ENCODE results near the gene ETV6. TPM values are rescaled to one million over a fixed set of nuclear protein-coding genes. Genes with fewer than 3 reads are reported as not detected.

Gene ETV6
- polyA plus RNA-seq, 2 of the 4 experiments (the other 2 are of a cell fraction) = 4.0 to 7.0 TPM

GRCh38 chr12:11821386-11822080 lies 172.1 kb downstream of the ETV6 start:
- DNase-seq (ENCODE audit: low read depth in 1 of 2, low spot score in 1 of 2) = no peak
- Histone ChIP-seq H3K27ac (no peak overlapping the region), H3K4me1 (peaks cover 12% of the 10 kb centered on the region), H3K4me3 (no peak overlapping the region), H3K4me2 (no peak overlapping the region), H3K9me3 (no peaks in the 10 kb centered on the region)
- WGBS (ENCODE audit: missing lambda C conversion rate) = 92% methylated on average over 10 of the region's 10 CpGs
- no peak for FAIRE-seq
- no peak for ATAC-seq
- TF ChIP-seq CTCF (IDR thresholded peaks at IDR 0.05) (no peak), SREBF2 (IDR thresholded peaks at IDR 0.05) (no peak), USF2 (IDR thresholded peaks at IDR 0.05) (no peak), EHMT2 (IDR thresholded peaks at IDR 0.05; ENCODE audit: low read depth) (no peak), CHD4 (IDR thresholded peaks at IDR 0.05; ENCODE audit: borderline replicate concordance) (no peak), CBX8 (IDR thresholded peaks at IDR 0.05) (no peak), GATA3 (IDR thresholded peaks at IDR 0.05; ENCODE audit: borderline replicate concordance) (no peak), FOXS1 (CRISPR knock-in tag; IDR thresholded peaks at IDR 0.05) (no peak), MAX (IDR thresholded peaks at IDR 0.05) (no peak), FOSL2 (IDR thresholded peaks at IDR 0.05) (no peak), FOSL2 (CRISPR knock-in tag; IDR thresholded peaks at IDR 0.05) (no peak), RNF2 (IDR thresholded peaks at IDR 0.05; ENCODE audit: borderline replicate concordance, low read depth) (no peak), CEBPB (IDR thresholded peaks at IDR 0.05) (no peak), RARB (CRISPR knock-in tag; IDR thresholded peaks at IDR 0.05) (no peak)
- ChIA-PET POLR2A (no interaction called here), CTCF (interaction anchor here (0.6 kb wide), 2 partner anchors 12 to 143 kb away, joined by 3 read pairs; no protein-coding TSS in a partner anchor)

- CTCF ChIA-PET = interaction anchor here (0.8 to 1.2 kb wide), 3 partner anchors 10 to 211 kb away, joined by 3 to 4 read pairs (median 4); no protein-coding TSS in a partner anchor
These were observed 172.8 kb downstream of the ETV6 start for GRCh38 chr12:11822081-11822834.

More at GRCh38 chr12:11822081-11822834, 172.8 kb downstream of the ETV6 start:
- 88% methylated on average over 15 of the region's 15 CpGs for WGBS (ENCODE audit: missing lambda C conversion rate)
- Histone ChIP-seq H3K4me2 (peak overlapping the region; percentile 27; the same call in 1 of the 3 replicates), H3K4me1 (peaks cover 12% of the 10 kb centered on the region), H3K4me3 (no peak overlapping the region), H3K27ac (peak overlapping the region in 1 of 2 experiments; percentile 55; a peak in 2 of 6 replicates), H3K9me3 (no peaks in the 10 kb centered on the region)
- no peak for TF ChIP-seq EP300 (IDR thresholded peaks at IDR 0.05)
- no peak for TF ChIP-seq ELK1 (IDR thresholded peaks at IDR 0.05; ENCODE audit: low read depth, low read length)
- TF ChIP-seq HES2 (IDR thresholded peaks at IDR 0.05) = no peak
- TF ChIP-seq MAFK (IDR thresholded peaks at IDR 0.05; ENCODE audit: partially characterized antibody) = peak; percentile 7
- TF ChIP-seq PBX3 (IDR thresholded peaks at IDR 0.05) = no peak
- peak in 1 of 2 experiments; percentile 27; a peak in 1 of 6 replicates for ATAC-seq
- POLR2A ChIA-PET = no interaction called here
- no peak for DNase-seq (ENCODE audit: low read depth in 1 of 2, low spot score in 1 of 2)
- FAIRE-seq = no peak

Data from A549 (cell line).